SK-N-SH (cell line): ENCODE data around the gene IL4R. TPM values are rescaled to one million over a fixed set of nuclear protein-coding genes. Genes with fewer than 3 reads are reported as not detected.

Experiments used
- CTCF ChIA-PET: fragments of 300-600, 350-600 bp; formaldehyde crosslinking; extraction: SDS; loops from one replicate; lab custom pipeline; 2021; lab: Yijun Ruan, JAX
- POLR2A ChIA-PET: fragments of 350-600 bp; sonication (Branson Sonifier 250); formaldehyde crosslinking; extraction: SDS; loops from one replicate; lab custom pipeline; 2020; ENCODE audit warnings: antibody characterized with exemption, inconsistent platforms; lab: Yijun Ruan, JAX
- DNase-seq: peaks from one replicate; pipeline ENCODE4 v3.0.0; 2012
- H2AFZ ChIP-seq: fragments of 200-600 bp; sonication (generic); 2 replicates; pipeline ENCODE4 v1.8.1; 2016; ENCODE audit warnings: antibody characterized with exemption, mild to moderate bottlenecking, low read depth
- H3F3A ChIP-seq: fragments of 200-600 bp; sonication (generic); replicated peaks from 2 replicates; pipeline ENCODE3; 2016; ENCODE audit warnings: antibody characterized with exemption, mild to moderate bottlenecking; ENCODE audit not compliant: insufficient read depth
- H3K27ac ChIP-seq, 2 experiments: fragments of 200-500 bp in 1 of 2; fragments of 200-600 bp in 1 of 2; sonication (Bioruptor generic) in 1 of 2; sonication (generic), shearing (Covaris generic) in 1 of 2; 2 replicates each; pipeline versions ENCODE4 v1.5.1 to v1.6.1; 2014 to 2016; ENCODE audit warnings: low read depth in 2 of 2, inconsistent platforms in 1 of 2, low read length in 1 of 2, mild to moderate bottlenecking in 1 of 2, mixed read lengths in 1 of 2
- H3K27me3 ChIP-seq: fragments of 200-600 bp; sonication (generic), shearing (Covaris generic); 2 replicates; pipeline ENCODE4 v1.6.1; 2016; ENCODE audit warnings: mixed run types; ENCODE audit not compliant: insufficient read depth
- H3K36me3 ChIP-seq, 2 experiments: fragments of 200-500 bp in 1 of 2; fragments of 200-600 bp in 1 of 2; sonication (Bioruptor generic) in 1 of 2; sonication (generic) in 1 of 2; replicated peaks in 1 of 2; 2 replicates each; pipeline versions ENCODE3 to v1.5.1; 2014 to 2016; ENCODE audit warnings: low read length in 1 of 2, mild to moderate bottlenecking in 1 of 2; ENCODE audit not compliant: insufficient read depth in 2 of 2, control insufficient read depth in 1 of 2
- H3K4me1 ChIP-seq, 2 experiments: fragments of 200-500 bp in 1 of 2; fragments of 200-600 bp in 1 of 2; sonication (Bioruptor generic) in 1 of 2; sonication (generic), shearing (Covaris generic) in 1 of 2; 2 replicates each; pipeline versions ENCODE4 v1.5.1 to v1.6.1; 2014 to 2016; ENCODE audit warnings: low read depth in 1 of 2, low read length in 1 of 2, mixed run types in 1 of 2; ENCODE audit not compliant: insufficient read depth in 2 of 2, control insufficient read depth in 1 of 2
- H3K4me2 ChIP-seq: fragments of 200-600 bp; sonication (generic), shearing (Covaris generic); 2 replicates; pipeline ENCODE4 v1.6.1; 2017; ENCODE audit warnings: mixed run types
- H3K4me3 ChIP-seq, 2 experiments: fragments of 200-500 bp in 1 of 2; fragments of 200-600 bp in 1 of 2; sonication (Bioruptor generic) in 1 of 2; sonication (generic), shearing (Covaris generic) in 1 of 2; 2 replicates each; pipeline versions ENCODE4 v1.5.1 to v1.8.1; 2014 to 2016; ENCODE audit warnings: low read depth in 2 of 2, inconsistent platforms in 1 of 2, low read length in 1 of 2, mild to moderate bottlenecking in 1 of 2, mixed read lengths in 1 of 2, moderate library complexity in 1 of 2
- H3K79me2 ChIP-seq: fragments of 200-600 bp; sonication (generic); 2 replicates; pipeline ENCODE4 v1.8.1; 2017; ENCODE audit warnings: mild to moderate bottlenecking; ENCODE audit not compliant: insufficient read depth
- H3K9ac ChIP-seq: fragments of 200-600 bp; sonication (generic); 2 replicates; pipeline ENCODE4 v1.6.1; 2017; ENCODE audit warnings: mixed run types
- H3K9me2 ChIP-seq: fragments of 200-600 bp; sonication (generic); 2 replicates; pipeline ENCODE4 v1.6.1; 2017; ENCODE audit warnings: mixed run types
- H3K9me3 ChIP-seq: fragments of 200-600 bp; sonication (generic); 2 replicates; pipeline ENCODE4 v1.6.1; 2017; ENCODE audit warnings: mixed run types, mild to moderate bottlenecking, moderate library complexity
- H4K20me1 ChIP-seq: fragments of 200-600 bp; sonication (generic); 2 replicates; pipeline ENCODE4 v1.6.1; 2017; ENCODE audit warnings: mild to moderate bottlenecking, mixed run types; ENCODE audit not compliant: insufficient read depth
- EZH2phosphoT487 ChIP-seq: fragments of 200-600 bp; sonication (generic); IDR thresholded peaks from 2 replicates; pipeline ENCODE4 v1.6.1; 2017; ENCODE audit warnings: low read depth, mixed run types, mild to moderate bottlenecking, antibody characterized with exemption, moderate library complexity, borderline replicate concordance
- FOSL2 ChIP-seq: IDR thresholded peaks from 2 replicates; pipeline ENCODE4 v1.4.0; 2012; ENCODE audit warnings: low read depth, mild to moderate bottlenecking, moderate library complexity, borderline replicate concordance
- FOXM1 ChIP-seq: IDR thresholded peaks from 2 replicates; pipeline ENCODE4 v1.4.0; 2012; ENCODE audit warnings: low read depth, mild to moderate bottlenecking
- GABPA ChIP-seq: IDR thresholded peaks from 2 replicates; pipeline ENCODE4 v1.4.0; 2012; ENCODE audit warnings: low read depth, mild to moderate bottlenecking
- GATA2 ChIP-seq: sonication (generic); formaldehyde crosslinking; IDR thresholded peaks from 2 replicates; pipeline ENCODE4 v1.5.0; 2020; ENCODE audit warnings: mild to moderate bottlenecking, missing genetic modification reagents
- MXI1 ChIP-seq: IDR thresholded peaks from 2 replicates; pipeline ENCODE4 v1.6.1; 2012; ENCODE audit warnings: mild to moderate bottlenecking, low read depth, low read length, improper control_type of control experiment
- NFIC ChIP-seq: IDR thresholded peaks from 2 replicates; pipeline ENCODE4 v1.4.0; 2012; ENCODE audit warnings: borderline replicate concordance
- NRF1 ChIP-seq: IDR thresholded peaks from 2 replicates; pipeline ENCODE4 v1.6.1; 2012; ENCODE audit warnings: low read depth, mild to moderate bottlenecking, low read length
- RAD21 ChIP-seq: IDR thresholded peaks from 2 replicates; pipeline ENCODE4 v1.6.1; 2012; ENCODE audit warnings: mild to moderate bottlenecking, low read length
- RCOR1 ChIP-seq: fragments of 150-350 bp; IDR thresholded peaks from 2 replicates; pipeline ENCODE4 v1.6.1; 2017; ENCODE audit warnings: antibody characterized with exemption, low read length
- RFX5 ChIP-seq: IDR thresholded peaks from 2 replicates; pipeline ENCODE4 v1.6.1; 2012; ENCODE audit warnings: mild to moderate bottlenecking, improper control_type of control experiment, low read length
- RXRA ChIP-seq: IDR thresholded peaks from 2 replicates; pipeline ENCODE4 v1.4.0; 2012; ENCODE audit warnings: low read depth, mild to moderate bottlenecking, borderline replicate concordance
- TAF1 ChIP-seq: IDR thresholded peaks from 2 replicates; pipeline ENCODE4 v1.6.1; 2012; ENCODE audit warnings: low read depth, mild to moderate bottlenecking, low read length, moderate library complexity, borderline replicate concordance
- TCF12 ChIP-seq: IDR thresholded peaks from 2 replicates; pipeline ENCODE4 v1.4.0; 2012
- YY1 ChIP-seq: IDR thresholded peaks from 2 replicates; pipeline ENCODE4 v1.4.0; 2012; ENCODE audit warnings: low read depth, mild to moderate bottlenecking
- WGBS: methylation state at CpG from one replicate; pipeline ENCODE4 v1.1.6; 2017; ENCODE audit warnings: low lambda C conversion rate; 5-methylcytosine and 5-hydroxymethylcytosine counted together
- polyA plus RNA-seq, 3 experiments: library from polyadenylated mRNA; depleted of rRNA; stranded (reverse); fragments of >200 nt; gene quantifications; 2 replicates each; pipeline ENCODE4 v1.2.3, GENCODE V29; 2012
- TF ChIP-seq, protein P1 (sequence below): IDR thresholded peaks from 2 replicates; pipeline ENCODE4; 2012
- TF ChIP-seq, protein P2 (sequence below): IDR thresholded peaks from 2 replicates; pipeline ENCODE4 v1.4.0; 2012; ENCODE audit warnings: low read depth
- TF ChIP-seq, protein P3 (sequence below): IDR thresholded peaks from 2 replicates; pipeline ENCODE4 v1.4.0; 2012; ENCODE audit warnings: low read depth, borderline replicate concordance
- TF ChIP-seq, protein P4 (sequence below): fragments of 150-350 bp; IDR thresholded peaks from 2 replicates; pipeline ENCODE4 v1.6.1; 2016; ENCODE audit warnings: mild to moderate bottlenecking, low read depth, low read length
- TF ChIP-seq, protein P5 (sequence below): IDR thresholded peaks from 2 replicates; pipeline ENCODE4 v1.6.1; 2012; ENCODE audit warnings: mild to moderate bottlenecking, low read depth, low read length, moderate library complexity

Gene IL4R
- polyA plus RNA-seq, 1 of the 3 experiments (the other 2 are of a cell fraction) = 16.1 TPM

DNA sequence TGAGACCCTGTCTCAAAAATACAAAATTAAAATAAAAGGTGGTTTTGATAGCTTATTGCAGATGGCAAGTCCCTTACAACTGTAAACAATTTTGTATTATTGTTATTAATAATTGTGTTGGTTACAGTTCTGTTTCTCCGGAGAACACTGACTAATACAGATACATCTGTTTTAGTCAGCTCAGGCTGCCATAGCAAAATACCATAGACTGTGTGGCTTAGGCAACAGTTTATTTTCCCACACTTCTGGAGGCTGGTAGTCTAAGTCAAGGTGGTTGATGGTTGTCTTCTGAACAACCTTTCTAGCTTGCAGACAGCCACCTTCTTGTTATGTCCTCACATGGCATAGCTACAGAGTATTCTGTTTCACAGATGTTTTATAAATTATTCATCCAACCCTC, 74.0 kb downstream of the IL4R start:
- H2AFZ ChIP-seq = no peak overlapping the region
- ChIA-PET POLR2A (no interaction called here), CTCF (interaction anchor here (1.5 to 2.7 kb wide), 2 partner anchors 20 to 153 kb away, joined by 6 read pairs; no protein-coding TSS in a partner anchor)
- H3F3A ChIP-seq = no peaks in the 10 kb centered on the region
- no peaks in the 10 kb centered on the region for H3K36me3 ChIP-seq
- H3K27ac ChIP-seq = no peak overlapping the region
- DNase-seq = no peak
- no peaks in the 10 kb centered on the region for H3K27me3 ChIP-seq
- no peaks in the 10 kb centered on the region for H3K9me2 ChIP-seq
- no peak overlapping the region for H3K4me2 ChIP-seq
- H3K9me3 ChIP-seq = 0 out of 2 replicates have a peak, but pooled peaks cover 4% of the 10 kb centered on the region
- 8% methylated on average over 1 of the region's 1 CpG for WGBS
- H3K9ac ChIP-seq = no peak overlapping the region
- no peaks in the 10 kb centered on the region for H4K20me1 ChIP-seq
- TF ChIP-seq NFIC (no peak), EZH2phosphoT487 (no peak), FOXM1 (no peak), GABPA (no peak), GATA2 (CRISPR knock-in tag) (no peak), YY1 (no peak), TCF12 (no peak), RAD21 (no peak), RXRA (no peak)
- TF ChIP-seq, protein P1, sequence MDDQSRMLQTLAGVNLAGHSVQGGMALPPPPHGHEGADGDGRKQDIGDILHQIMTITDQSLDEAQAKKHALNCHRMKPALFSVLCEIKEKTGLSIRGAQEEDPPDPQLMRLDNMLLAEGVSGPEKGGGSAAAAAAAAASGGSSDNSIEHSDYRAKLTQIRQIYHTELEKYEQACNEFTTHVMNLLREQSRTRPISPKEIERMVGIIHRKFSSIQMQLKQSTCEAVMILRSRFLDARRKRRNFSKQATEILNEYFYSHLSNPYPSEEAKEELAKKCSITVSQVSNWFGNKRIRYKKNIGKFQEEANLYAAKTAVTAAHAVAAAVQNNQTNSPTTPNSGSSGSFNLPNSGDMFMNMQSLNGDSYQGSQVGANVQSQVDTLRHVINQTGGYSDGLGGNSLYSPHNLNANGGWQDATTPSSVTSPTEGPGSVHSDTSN = no peak
- TF ChIP-seq, protein P2, sequence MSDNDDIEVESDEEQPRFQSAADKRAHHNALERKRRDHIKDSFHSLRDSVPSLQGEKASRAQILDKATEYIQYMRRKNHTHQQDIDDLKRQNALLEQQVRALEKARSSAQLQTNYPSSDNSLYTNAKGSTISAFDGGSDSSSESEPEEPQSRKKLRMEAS = no peak
- TF ChIP-seq, protein P3, sequence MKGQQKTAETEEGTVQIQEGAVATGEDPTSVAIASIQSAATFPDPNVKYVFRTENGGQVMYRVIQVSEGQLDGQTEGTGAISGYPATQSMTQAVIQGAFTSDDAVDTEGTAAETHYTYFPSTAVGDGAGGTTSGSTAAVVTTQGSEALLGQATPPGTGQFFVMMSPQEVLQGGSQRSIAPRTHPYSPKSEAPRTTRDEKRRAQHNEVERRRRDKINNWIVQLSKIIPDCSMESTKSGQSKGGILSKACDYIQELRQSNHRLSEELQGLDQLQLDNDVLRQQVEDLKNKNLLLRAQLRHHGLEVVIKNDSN = no peak
- H3K4me3 ChIP-seq = no peak overlapping the region
- H3K79me2 ChIP-seq = no peaks in the 10 kb centered on the region
- no peaks in the 10 kb centered on the region for H3K4me1 ChIP-seq

DNA sequence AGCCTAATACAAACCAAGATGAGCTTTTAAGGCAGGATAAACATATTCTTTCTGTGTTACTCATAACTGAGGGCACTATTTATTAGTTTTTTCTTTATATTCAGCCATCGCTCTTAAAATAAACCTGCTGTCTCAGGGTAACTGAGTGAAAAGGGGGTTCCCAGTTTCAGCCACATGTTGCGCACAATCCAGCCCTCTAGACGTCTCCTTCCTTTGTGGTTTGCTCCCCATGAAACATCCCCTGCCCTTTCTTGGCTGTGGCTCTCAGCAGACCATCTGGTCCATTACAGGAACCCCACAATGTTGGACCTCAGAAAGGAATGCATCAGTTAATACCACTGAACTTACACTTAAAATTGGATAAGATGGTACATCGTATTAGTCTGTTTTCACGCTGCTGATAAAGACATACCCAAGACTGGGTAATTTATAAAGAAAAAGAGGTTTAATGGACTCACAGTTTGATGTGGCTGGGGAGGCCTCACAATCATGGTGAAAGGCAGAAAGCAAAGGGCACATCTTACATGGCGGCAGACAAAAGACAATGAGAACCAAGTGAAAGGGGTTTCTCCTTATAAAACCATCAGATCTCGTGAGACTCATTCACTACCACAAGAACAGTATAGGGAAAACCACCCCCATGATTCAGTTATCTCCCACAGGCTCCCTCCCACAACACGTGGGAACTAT, 75.6 kb downstream of the IL4R start:
- Histone ChIP-seq H3K9me3 (peaks cover 12% of the 10 kb centered on the region; the same call in 1 of the 2 replicates), H3K36me3 (no peaks in the 10 kb centered on the region), H2AFZ (no peak overlapping the region), H3K27ac (no peak overlapping the region), H3F3A (no peaks in the 10 kb centered on the region), H3K4me3 (no peak overlapping the region), H3K79me2 (no peaks in the 10 kb centered on the region), H3K9me2 (no peaks in the 10 kb centered on the region), H3K4me1 (no peaks in the 10 kb centered on the region), H3K4me2 (no peak overlapping the region), H4K20me1 (no peaks in the 10 kb centered on the region), H3K9ac (no peak overlapping the region), H3K27me3 (no peaks in the 10 kb centered on the region)
- DNase-seq = no peak
- CTCF ChIA-PET = no interaction called here
- 26% methylated on average over 8 of the region's 8 CpGs for WGBS
- POLR2A ChIA-PET = no interaction called here
- TF ChIP-seq, protein P4, sequence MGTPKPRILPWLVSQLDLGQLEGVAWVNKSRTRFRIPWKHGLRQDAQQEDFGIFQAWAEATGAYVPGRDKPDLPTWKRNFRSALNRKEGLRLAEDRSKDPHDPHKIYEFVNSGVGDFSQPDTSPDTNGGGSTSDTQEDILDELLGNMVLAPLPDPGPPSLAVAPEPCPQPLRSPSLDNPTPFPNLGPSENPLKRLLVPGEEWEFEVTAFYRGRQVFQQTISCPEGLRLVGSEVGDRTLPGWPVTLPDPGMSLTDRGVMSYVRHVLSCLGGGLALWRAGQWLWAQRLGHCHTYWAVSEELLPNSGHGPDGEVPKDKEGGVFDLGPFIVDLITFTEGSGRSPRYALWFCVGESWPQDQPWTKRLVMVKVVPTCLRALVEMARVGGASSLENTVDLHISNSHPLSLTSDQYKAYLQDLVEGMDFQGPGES = no peak
- TF ChIP-seq EZH2phosphoT487 (no peak), MXI1 (no peak), NRF1 (no peak), FOSL2 (no peak), NFIC (no peak), RCOR1 (no peak), GATA2 (CRISPR knock-in tag) (no peak), RFX5 (no peak), TAF1 (no peak), FOXM1 (no peak), RAD21 (no peak), TCF12 (no peak)
- TF ChIP-seq, protein P2 = no peak
- TF ChIP-seq, protein P5, sequence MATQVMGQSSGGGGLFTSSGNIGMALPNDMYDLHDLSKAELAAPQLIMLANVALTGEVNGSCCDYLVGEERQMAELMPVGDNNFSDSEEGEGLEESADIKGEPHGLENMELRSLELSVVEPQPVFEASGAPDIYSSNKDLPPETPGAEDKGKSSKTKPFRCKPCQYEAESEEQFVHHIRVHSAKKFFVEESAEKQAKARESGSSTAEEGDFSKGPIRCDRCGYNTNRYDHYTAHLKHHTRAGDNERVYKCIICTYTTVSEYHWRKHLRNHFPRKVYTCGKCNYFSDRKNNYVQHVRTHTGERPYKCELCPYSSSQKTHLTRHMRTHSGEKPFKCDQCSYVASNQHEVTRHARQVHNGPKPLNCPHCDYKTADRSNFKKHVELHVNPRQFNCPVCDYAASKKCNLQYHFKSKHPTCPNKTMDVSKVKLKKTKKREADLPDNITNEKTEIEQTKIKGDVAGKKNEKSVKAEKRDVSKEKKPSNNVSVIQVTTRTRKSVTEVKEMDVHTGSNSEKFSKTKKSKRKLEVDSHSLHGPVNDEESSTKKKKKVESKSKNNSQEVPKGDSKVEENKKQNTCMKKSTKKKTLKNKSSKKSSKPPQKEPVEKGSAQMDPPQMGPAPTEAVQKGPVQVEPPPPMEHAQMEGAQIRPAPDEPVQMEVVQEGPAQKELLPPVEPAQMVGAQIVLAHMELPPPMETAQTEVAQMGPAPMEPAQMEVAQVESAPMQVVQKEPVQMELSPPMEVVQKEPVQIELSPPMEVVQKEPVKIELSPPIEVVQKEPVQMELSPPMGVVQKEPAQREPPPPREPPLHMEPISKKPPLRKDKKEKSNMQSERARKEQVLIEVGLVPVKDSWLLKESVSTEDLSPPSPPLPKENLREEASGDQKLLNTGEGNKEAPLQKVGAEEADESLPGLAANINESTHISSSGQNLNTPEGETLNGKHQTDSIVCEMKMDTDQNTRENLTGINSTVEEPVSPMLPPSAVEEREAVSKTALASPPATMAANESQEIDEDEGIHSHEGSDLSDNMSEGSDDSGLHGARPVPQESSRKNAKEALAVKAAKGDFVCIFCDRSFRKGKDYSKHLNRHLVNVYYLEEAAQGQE = no peak
